HG03175 (cell line): ENCODE results near the gene TMTC2.

Experiments
- ATAC-seq: cut with Tn5 transposase; IDR thresholded peaks from one replicate; pipeline ENCODE4 v1.9.1; 2021; ENCODE audit warnings: mild to moderate bottlenecking, moderate library complexity; ENCODE audit not compliant: unreplicated experiment

TMTC2 gene

DNA sequence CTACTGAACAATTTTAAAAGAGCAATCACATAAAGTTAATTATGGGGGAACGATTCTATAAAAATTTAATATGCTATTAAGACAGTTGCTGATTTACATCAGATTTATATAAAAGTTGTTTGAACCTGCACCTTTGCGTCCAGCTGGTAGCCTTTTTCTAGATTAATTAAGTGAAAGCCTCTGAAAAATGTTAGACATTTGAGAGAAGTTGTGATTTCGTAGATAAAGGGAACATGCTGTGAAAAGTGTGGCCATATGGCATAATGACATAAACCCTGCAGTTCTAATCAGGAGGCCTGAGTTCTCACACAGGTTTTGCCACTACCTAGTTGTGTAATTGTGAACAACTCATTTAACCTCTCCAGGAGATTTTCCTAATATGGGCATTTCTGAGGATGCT, 187.2 kb downstream of the TMTC2 start:
- no peak for ATAC-seq

- no peak for ATAC-seq
Measured at GRCh38 chr12:82874945-82875344, 188.2 kb downstream of the TMTC2 start.

DNA sequence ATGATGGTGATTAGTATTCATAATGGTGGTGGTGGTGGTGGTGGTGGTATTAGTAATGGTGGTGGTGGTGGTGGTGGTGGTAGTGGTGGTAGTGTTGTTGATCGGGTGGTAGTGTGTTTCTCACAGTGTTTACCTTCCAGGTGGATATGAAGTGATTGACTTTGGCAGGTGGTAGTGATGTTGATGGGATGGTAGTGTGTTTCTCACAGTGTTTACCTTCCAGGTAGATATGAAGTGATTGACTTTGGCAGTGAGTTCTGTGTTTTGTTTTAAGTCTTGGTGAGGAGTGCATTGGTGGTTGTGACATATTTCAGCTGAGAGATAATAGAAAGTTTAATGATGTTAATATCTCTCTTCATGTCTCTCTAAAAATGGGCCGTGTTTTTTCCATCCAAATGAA, 189.4 kb downstream of the TMTC2 start:
- ATAC-seq = no peak

DNA sequence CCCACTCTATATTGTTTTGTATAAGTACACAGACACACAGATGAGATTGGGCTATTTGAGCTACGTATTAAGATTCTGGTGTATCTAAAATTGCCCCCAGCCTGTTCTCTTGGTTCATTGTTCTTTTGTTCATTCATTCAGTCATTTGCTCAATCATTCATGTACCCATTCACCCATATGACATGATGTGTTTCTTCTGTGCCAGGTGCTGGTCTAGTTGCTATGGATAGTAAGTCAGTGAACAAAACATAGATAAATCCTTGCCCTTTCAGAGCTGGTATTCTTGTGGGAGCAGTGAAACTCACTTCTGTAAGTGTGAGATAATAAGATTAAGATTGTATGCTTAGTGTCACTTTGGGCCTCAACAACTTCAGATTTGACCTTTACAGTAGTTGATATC, 191.3 kb downstream of the TMTC2 start:
- no peak for ATAC-seq

- no peak for ATAC-seq
Measured at GRCh38 chr12:82880442-82880901, 193.8 kb downstream of the TMTC2 start.

- ATAC-seq = no peak
Measured at GRCh38 chr12:82883394-82884355, 197.0 kb downstream of the TMTC2 start.

GRCh38 chr12:82886671-82887340, 200.1 kb downstream of the TMTC2 start:
- ATAC-seq = no peak

GRCh38 chr12:82893896-82894295, 207.2 kb downstream of the TMTC2 start:
- ATAC-seq = no peak

DNA sequence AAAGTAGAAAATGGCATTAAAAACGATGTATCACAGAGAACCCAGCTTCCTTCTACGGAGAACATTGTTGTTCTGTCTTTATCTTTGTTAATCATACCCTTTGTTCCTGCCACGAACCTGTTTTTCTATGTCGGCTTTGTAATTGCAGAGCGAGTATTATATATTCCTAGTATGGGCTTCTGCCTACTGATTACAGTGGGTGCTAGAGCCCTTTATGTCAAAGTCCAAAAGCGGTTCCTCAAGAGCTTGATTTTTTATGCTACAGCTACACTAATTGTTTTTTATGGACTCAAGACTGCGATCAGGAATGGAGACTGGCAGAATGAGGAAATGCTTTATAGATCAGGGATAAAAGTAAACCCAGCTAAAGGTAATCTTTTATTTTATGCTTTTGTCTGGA, 209.6 kb downstream of the TMTC2 start:
- no peak for ATAC-seq

- ATAC-seq = no peak
Measured at GRCh38 chr12:82896979-82897378, 210.3 kb downstream of the TMTC2 start.

GRCh38 chr12:82898441-82898840, 211.7 kb downstream of the TMTC2 start:
- ATAC-seq = no peak

- no peak for ATAC-seq
Measured at GRCh38 chr12:82904219-82904790, 217.6 kb downstream of the TMTC2 start.

DNA sequence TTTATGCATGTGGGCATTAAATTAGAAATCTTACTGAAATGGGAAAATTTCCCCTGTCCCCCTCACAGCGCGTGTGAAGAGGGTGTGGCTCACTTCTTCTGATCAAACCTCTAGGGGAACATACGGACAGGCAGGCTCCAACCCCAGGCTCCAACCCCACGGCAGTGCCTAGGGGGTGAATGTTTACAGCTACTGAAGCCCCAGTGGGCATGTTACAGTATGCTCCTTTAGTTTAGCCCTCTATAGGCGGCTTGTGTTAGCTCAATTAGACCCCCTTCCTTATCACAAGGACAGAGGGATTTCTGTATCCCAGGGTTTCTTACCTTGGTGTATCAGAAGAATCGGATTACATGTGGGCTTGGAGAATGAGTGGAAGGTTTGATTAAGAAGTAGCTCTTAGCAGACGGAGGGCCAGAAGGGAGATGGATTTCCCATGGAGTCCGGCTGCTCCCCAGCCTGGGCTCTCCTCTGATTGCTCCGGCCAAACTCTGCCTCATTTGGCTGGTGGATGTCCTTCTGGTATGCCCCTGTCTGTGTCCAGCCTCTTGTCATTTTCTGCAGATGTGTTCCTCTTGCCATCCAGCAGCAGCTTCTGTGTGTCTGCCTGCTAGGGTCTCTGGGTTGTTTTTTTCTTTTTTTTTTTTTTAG, 223.7 kb downstream of the TMTC2 start:
- ATAC-seq = no peak

DNA sequence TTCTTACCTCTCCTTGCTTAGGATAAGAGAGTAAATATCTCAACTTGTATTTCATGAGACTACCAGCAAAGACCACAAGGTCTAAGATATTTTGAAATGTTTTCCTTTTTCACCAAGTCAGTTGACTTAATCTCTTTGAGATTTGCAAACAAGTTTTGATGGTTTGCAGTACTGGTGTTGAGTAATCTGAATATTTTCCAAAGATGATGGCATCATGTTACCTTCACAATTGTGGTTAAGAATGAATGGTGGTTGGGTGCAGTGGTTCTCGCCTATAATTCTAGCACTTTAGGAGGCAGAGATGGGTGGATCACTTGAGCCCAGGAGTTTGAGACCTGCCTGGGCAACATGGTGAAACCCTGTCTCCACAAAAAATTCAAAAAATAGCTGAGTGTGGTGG, 225.7 kb downstream of the TMTC2 start:
- ATAC-seq = no peak

DNA sequence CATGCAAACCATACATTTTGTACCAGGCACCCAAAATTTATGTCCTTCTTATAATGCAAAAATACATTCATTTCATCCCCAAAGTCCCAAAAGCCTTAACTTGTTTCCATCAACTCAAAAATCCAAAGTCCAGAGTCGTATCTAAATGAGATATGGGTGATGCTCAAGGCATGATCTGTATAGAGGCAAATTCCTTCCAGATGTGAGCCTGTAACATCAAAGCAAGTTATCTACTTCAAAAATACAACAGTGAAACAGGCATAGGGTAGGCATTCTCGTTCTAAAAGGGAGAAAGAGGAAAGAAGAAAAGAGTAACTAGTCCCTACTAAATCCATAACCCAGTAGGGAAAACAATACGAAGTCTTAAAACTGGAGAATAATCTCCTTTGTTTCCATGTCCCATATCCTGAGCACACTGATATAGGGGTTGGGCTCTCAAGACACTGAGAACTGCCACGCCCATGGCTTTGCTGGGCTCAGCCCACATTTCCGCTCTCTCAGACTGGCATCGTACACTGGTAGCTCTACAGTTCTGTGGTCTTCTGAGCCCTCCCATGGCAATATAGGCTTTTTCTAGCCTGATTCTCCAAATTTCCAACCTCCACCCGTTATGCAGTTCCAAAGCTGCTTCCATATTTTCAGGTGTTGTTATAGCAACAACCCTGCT, 232.8 kb downstream of the TMTC2 start:
- no peak for ATAC-seq

GRCh38 chr12:82923935-82924334, 237.2 kb downstream of the TMTC2 start:
- ATAC-seq = no peak

GRCh38 chr12:82926630-82927029, 239.9 kb downstream of the TMTC2 start:
- no peak for ATAC-seq

- ATAC-seq = no peak
Measured at GRCh38 chr12:82930301-82930700, 243.6 kb downstream of the TMTC2 start.

GRCh38 chr12:82931349-82932116, 244.8 kb downstream of the TMTC2 start:
- no peak for ATAC-seq

- no peak for ATAC-seq
Measured at GRCh38 chr12:82937151-82937550, 250.4 kb downstream of the TMTC2 start.
